NT2/D1 (cell line): ENCODE results near the gene SDHAF3.
"Not testable (repeated sequence)": the region's sequence is repeated elsewhere in the genome, so short reads cannot be mapped to it uniquely, and the experiment has no call there.

Source experiments
- DNase-seq: peaks from one replicate; pipeline ENCODE4 v3.0.0-alpha.2; 2011; ENCODE audit warnings: low read depth, low spot score
- H3K27me3 ChIP-seq: 2 replicates; pipeline ENCODE4 v1.6.0; 2011; ENCODE audit warnings: mild to moderate bottlenecking; ENCODE audit not compliant: insufficient read length, insufficient read depth
- H3K36me3 ChIP-seq: 2 replicates; pipeline ENCODE4 v1.6.1; 2011; ENCODE audit warnings: mild to moderate bottlenecking, low read length, mixed read lengths; ENCODE audit not compliant: insufficient read depth, insufficient read length
- H3K4me1 ChIP-seq: 2 replicates; pipeline ENCODE4 v1.5.1; 2011; ENCODE audit not compliant: insufficient read depth, insufficient read length
- H3K4me3 ChIP-seq: 2 replicates; pipeline ENCODE4 v1.5.1; 2011; ENCODE audit warnings: low read depth; ENCODE audit not compliant: insufficient read length
- H3K9ac ChIP-seq: 2 replicates; pipeline ENCODE4 v1.6.0; 2011; ENCODE audit warnings: low read depth; ENCODE audit not compliant: insufficient read length
- H3K9me3 ChIP-seq: 2 replicates; pipeline ENCODE4 v1.5.1; 2011; ENCODE audit warnings: mild to moderate bottlenecking, low read length; ENCODE audit not compliant: insufficient read depth
- SUZ12 ChIP-seq: IDR thresholded peaks from 2 replicates; pipeline ENCODE4 v1.6.1; 2011; ENCODE audit not compliant: insufficient read length, insufficient read depth; ENCODE audit errors: extremely low read depth
- YY1 ChIP-seq: IDR thresholded peaks from 2 replicates; pipeline ENCODE4 v1.6.1; 2011; ENCODE audit not compliant: insufficient read length, insufficient read depth
- ZNF274 ChIP-seq: IDR thresholded peaks from 2 replicates; pipeline ENCODE4 v1.6.1; 2011; ENCODE audit warnings: mild to moderate bottlenecking, low read depth, low read length

SDHAF3 gene

GRCh38 chr7:97166308-97166707 is 48.8 kb downstream of the SDHAF3 start:
- Histone ChIP-seq H3K9me3 (peaks cover 9% of the 10 kb centered on the region; the same call in 1 of the 2 replicates), H3K9ac (no peak overlapping the region), H3K4me1 (no peaks in the 10 kb centered on the region), H3K36me3 (no peaks in the 10 kb centered on the region), H3K4me3 (no peak overlapping the region), H3K27me3 (no peaks in the 10 kb centered on the region)
- DNase-seq: no peak
- TF ChIP-seq ZNF274 (no peak), SUZ12 (no peak)

DNA sequence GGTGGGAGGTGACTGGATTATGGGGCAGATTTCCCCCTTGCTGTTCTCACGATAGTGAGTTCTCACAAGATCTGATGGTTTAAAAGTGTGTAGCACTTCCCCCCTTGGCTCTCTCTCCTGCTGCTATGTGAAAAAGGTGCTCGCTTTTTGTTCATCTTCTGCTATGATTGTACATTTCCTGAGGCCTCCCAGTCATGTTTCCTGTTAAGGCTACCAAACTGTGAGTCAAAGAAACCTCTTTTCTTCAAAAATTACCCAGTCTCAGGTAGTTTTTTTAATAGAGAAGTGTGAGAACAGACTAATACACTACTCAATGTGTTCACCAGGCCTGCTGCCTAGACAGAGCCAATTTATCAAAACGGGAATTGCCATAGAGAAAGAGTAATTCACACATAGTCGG is 49.7 kb downstream of the SDHAF3 start:
- Histone ChIP-seq H3K9ac (no peak overlapping the region), H3K36me3 (no peaks in the 10 kb centered on the region), H3K4me3 (no peak overlapping the region), H3K9me3 (peaks cover 9% of the 10 kb centered on the region; the same call in 1 of the 2 replicates), H3K4me1 (no peaks in the 10 kb centered on the region), H3K27me3 (no peaks in the 10 kb centered on the region)
- no peak for DNase-seq
- TF ChIP-seq ZNF274 (no peak), YY1 (no peak), SUZ12 (no peak)

DNA sequence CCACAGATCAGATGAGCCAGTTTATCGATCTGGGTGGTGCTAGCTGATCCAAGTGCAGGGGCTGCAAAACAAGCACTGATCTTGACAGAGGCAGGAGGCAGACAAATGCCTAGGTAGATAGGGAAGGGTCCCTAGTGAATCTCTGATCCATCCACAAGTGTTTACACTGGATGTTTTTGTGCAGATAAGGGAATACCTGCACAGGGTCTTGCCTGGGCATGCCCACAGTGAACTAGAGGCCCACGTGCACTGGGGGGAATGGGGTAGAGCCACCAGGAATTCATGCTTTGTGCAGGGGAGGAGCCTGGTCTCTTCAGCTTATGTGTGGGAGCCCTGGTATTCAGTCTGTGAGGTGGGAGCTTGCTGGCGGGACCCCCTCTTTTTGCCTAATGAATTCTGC is 50.3 kb downstream of the SDHAF3 start:
- Histone ChIP-seq H3K36me3 (no peaks in the 10 kb centered on the region), H3K9ac (no peak overlapping the region), H3K4me1 (no peaks in the 10 kb centered on the region), H3K4me3 (no peak overlapping the region), H3K9me3 (peaks cover 9% of the 10 kb centered on the region; the same call in 1 of the 2 replicates), H3K27me3 (no peaks in the 10 kb centered on the region)
- no peak for TF ChIP-seq SUZ12
- TF ChIP-seq ZNF274: no peak
- TF ChIP-seq YY1: no peak
- no peak for DNase-seq

DNA sequence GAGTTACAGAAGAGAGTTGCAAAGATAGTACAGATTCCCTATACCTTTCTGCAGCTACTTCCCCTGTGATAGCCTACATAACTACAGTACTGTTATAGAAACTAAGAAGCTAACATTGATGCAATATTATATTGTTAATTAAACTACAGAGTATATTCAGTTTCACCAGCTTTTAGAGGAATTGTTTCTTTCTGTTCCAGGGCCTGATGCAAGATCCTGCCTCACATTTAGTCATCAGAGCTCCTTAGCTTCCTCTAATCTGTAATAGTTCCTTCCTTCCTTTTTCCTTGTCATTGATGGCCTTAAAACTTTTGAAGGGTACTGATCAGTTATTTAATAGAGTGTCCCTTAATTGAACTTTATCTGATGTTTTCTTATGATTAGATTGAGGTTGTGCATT is 56.8 kb downstream of the SDHAF3 start:
- DNase-seq: no peak
- H3K36me3 ChIP-seq: no peaks in the 10 kb centered on the region
- no peak overlapping the region for H3K4me3 ChIP-seq
- H3K9ac ChIP-seq: no peak overlapping the region
- no peaks in the 10 kb centered on the region for H3K9me3 ChIP-seq
- no peaks in the 10 kb centered on the region for H3K4me1 ChIP-seq
- no peak for TF ChIP-seq ZNF274
- no peak for TF ChIP-seq YY1
- TF ChIP-seq SUZ12: no peak
- H3K27me3 ChIP-seq: no peaks in the 10 kb centered on the region

GRCh38 chr7:97179454-97180104 is 62.1 kb downstream of the SDHAF3 start:
- Histone ChIP-seq H3K9me3 (no peaks in the 10 kb centered on the region), H3K36me3 (no peaks in the 10 kb centered on the region), H3K4me3 (no peak overlapping the region), H3K4me1 (no peaks in the 10 kb centered on the region), H3K27me3 (no peaks in the 10 kb centered on the region), H3K9ac (no peak overlapping the region)
- peak; percentile 55 for DNase-seq
- TF ChIP-seq YY1 (no peak), SUZ12 (no peak), ZNF274 (no peak)

DNA sequence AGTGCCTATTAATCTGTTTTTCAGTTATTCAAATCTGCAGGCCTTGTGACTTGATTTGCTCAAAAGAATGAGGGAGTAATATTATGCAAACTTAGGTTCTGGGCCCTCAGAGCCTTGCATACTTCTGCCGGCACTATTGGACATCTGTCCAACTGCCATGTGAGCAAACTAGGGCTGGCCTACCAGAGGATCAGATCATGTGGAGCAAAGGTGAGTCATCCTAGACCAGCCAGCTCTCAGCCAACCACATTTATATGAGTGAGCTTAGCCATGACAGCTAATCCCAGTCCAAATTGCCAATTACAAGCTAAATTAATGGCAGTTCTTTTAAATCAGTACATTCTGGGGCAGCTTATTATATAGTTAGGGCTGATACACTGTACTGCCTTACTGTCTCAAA is 69.6 kb downstream of the SDHAF3 start:
- Histone ChIP-seq H3K9ac (no peak overlapping the region), H3K27me3 (no peaks in the 10 kb centered on the region), H3K4me1 (no peaks in the 10 kb centered on the region), H3K9me3 (no peaks in the 10 kb centered on the region), H3K4me3 (no peak overlapping the region), H3K36me3 (no peaks in the 10 kb centered on the region)
- DNase-seq: no peak
- TF ChIP-seq SUZ12 (no peak), ZNF274 (no peak), YY1 (no peak)

GRCh38 chr7:97196174-97196573 is 78.7 kb downstream of the SDHAF3 start:
- not testable (repeated sequence) for H3K4me1 ChIP-seq, H3K9ac ChIP-seq, H3K27me3 ChIP-seq, DNase-seq, H3K36me3 ChIP-seq, H3K9me3 ChIP-seq, H3K4me3 ChIP-seq

DNA sequence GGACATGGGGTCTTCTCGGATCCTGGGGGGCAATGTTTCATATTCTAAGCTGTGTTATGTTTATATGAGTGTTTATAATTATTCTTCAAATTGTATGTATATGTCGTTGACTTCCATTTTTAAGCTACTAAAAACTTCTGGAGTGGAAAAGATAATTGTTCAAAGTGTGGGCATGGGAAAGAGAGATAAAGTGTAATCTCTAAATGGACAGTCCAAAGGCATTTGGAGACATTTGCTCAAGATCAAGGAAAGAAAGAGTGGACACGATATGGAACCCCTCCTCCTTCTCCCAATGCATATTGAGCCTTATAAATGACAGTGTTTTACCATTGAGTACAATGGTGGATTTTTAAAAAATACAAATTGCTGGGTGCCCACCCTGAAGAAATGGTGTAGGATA is 81.1 kb downstream of the SDHAF3 start:
- Histone ChIP-seq H3K27me3 (no peaks in the 10 kb centered on the region), H3K9me3 (no peaks in the 10 kb centered on the region), H3K9ac (no peak overlapping the region), H3K4me1 (no peaks in the 10 kb centered on the region), H3K36me3 (no peaks in the 10 kb centered on the region), H3K4me3 (no peak overlapping the region)
- DNase-seq: no peak
- no peak for TF ChIP-seq ZNF274
